ENCODE data around the gene ISG15. TPM values are rescaled to one million over a fixed set of nuclear protein-coding genes. Genes with fewer than 3 reads are reported as not detected.

The ISG15 gene
- total RNA-seq, 1 experiment from 2014 or later = 140 TPM

DNA sequence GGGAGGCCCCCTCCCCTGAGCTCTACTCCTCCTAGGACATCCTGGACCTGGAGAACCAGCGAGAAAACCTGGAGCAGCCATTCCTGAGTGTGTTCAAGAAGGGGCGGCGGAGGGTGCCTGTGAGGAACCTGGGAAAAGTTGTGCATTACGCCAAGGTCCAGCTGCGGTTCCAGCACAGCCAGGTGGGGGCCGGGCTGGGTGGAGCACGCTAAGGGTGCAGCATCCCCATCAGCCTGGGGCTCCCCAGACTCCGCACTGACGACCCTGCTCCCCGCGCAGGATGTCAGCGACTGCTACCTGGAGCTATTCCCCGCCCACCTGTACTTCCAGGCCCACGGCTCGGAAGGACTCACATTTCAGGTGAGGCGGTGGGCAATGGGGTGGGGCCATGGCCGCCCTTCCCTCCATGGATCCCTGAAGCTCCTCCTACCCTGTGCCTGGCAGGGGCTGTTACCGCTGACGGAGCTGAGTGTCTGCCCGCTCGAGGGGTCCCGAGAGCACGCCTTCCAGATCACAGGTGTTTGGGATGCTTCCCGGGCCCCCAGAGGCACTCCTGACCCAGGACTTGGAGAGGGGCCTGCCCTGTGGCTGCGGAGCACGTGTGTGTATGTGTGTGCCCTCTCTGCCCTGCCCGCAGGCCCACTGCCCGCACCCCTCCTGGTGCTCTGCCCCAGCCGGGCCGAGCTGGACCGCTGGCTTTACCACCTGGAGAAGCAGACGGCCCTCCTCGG lies 42.9 kb upstream of the ISG15 start:
- intact Hi-C loops (cut with micrococcal nuclease) = no loop called here
- Histone ChIP-seq H2AFZ (ENCODE audit: low read depth, low read length, poor library complexity, severe bottlenecking) (no peak overlapping the region), H3K9me3 (ENCODE audit: control insufficient read depth in 1 of 2, insufficient read depth in 1 of 2, low read depth in 1 of 2, low read length in 2 of 2) (no peaks in the 10 kb centered on the region; a peak in 1 of 4 replicates), H3K79me2 (ENCODE audit: insufficient read depth, low read length) (no peaks in the 10 kb centered on the region; the same call in 1 of the 2 replicates), H4K20me1 (ENCODE audit: insufficient read depth) (no peaks in the 10 kb centered on the region), H3K4me3 (replicated peaks in 1 of 2; ENCODE audit: low read depth in 1 of 2, low read length in 2 of 2) (no peak overlapping the region), H3K27ac (ENCODE audit: low read depth, low read length) (no peak overlapping the region), H3K4me1 (ENCODE audit: control insufficient read depth in 1 of 2, insufficient read depth in 2 of 2, low read length in 2 of 2) (peaks cover 16 to 35% of the 10 kb centered on the region in 2 experiments), H3K36me3 (ENCODE audit: control insufficient read depth in 1 of 2, insufficient read depth in 2 of 2, low read length in 2 of 2) (no peaks in the 10 kb centered on the region; a peak in 1 of 4 replicates), H3K4me2 (ENCODE audit: low read length) (no peak overlapping the region), H3K27me3 (ENCODE audit: insufficient read depth, low read length) (no peaks in the 10 kb centered on the region), H3K9me2 (ENCODE audit: insufficient read depth) (no peaks in the 10 kb centered on the region), H3K9ac (ENCODE audit: low read length) (no peak overlapping the region)
- no peak for DNase-seq (ENCODE audit: low read depth, low spot score)
- ChIA-PET POLR2A (no interaction called here), RAD21 (ENCODE audit: low non-redundant PET in 1 of 2, low total read pairs in 2 of 2, uncharacterized antibody in 2 of 2, unreplicated experiment in 2 of 2) (no interaction called here), CTCF (no interaction called here)
- TF ChIP-seq FOSL1 (IDR thresholded peaks at IDR 0.05; ENCODE audit: low read depth) (no peak), POLR2AphosphoS5 (IDR thresholded peaks at IDR 0.05; ENCODE audit: low read depth, low read length) (no peak), CBX3 (IDR thresholded peaks at IDR 0.05; ENCODE audit: low read depth) (no peak)
- ATAC-seq = no peak
- no TSS peak for BruUV-seq (replicated peaks)

- Histone ChIP-seq H2AFZ (ENCODE audit: low read depth, low read length, poor library complexity, severe bottlenecking) (no peak overlapping the region), H3K36me3 (ENCODE audit: control insufficient read depth in 1 of 2, insufficient read depth in 2 of 2, low read length in 2 of 2) (no peaks in the 10 kb centered on the region), H4K20me1 (ENCODE audit: insufficient read depth) (no peaks in the 10 kb centered on the region), H3K9ac (ENCODE audit: low read length) (no peak overlapping the region), H3K9me3 (ENCODE audit: control insufficient read depth in 1 of 2, insufficient read depth in 1 of 2, low read depth in 1 of 2, low read length in 2 of 2) (no peaks in the 10 kb centered on the region; a peak in 1 of 4 replicates), H3K4me2 (ENCODE audit: low read length) (no peak overlapping the region), H3K4me1 (ENCODE audit: control insufficient read depth in 1 of 2, insufficient read depth in 2 of 2, low read length in 2 of 2) (peaks cover 14 to 35% of the 10 kb centered on the region in 2 experiments), H3K27me3 (ENCODE audit: insufficient read depth, low read length) (no peaks in the 10 kb centered on the region), H3K79me2 (ENCODE audit: insufficient read depth, low read length) (no peaks in the 10 kb centered on the region; the same call in 1 of the 2 replicates), H3K4me3 (replicated peaks in 1 of 2; ENCODE audit: low read depth in 1 of 2, low read length in 2 of 2) (no peak overlapping the region), H3K9me2 (ENCODE audit: insufficient read depth) (no peaks in the 10 kb centered on the region), H3K27ac (ENCODE audit: low read depth, low read length) (no peak overlapping the region)
- CTCF ChIA-PET = no interaction called here
- DNase-seq (ENCODE audit: low read depth, low spot score) (no peak), ATAC-seq (no peak)
- no TSS peak for BruUV-seq (replicated peaks)
- TF ChIP-seq ZNF274 (IDR thresholded peaks at IDR 0.05; ENCODE audit: low read depth, low read length) (no peak), RAD21 (IDR thresholded peaks at IDR 0.05; ENCODE audit: low read depth) (no peak), TCF7L2 (IDR thresholded peaks at IDR 0.05; ENCODE audit: borderline replicate concordance, extremely low read depth, insufficient read depth, insufficient read length) (no peak), FOSL1 (IDR thresholded peaks at IDR 0.05; ENCODE audit: low read depth) (no peak), CTCF (IDR thresholded peaks at IDR 0.05 in 2 of 3, conservative IDR thresholded peaks at IDR 0.05 in 1 of 3; ENCODE audit: borderline replicate concordance in 1 of 3, insufficient read depth in 1 of 3, low read depth in 2 of 3, low read length in 2 of 3) (no peak), CBX3 (IDR thresholded peaks at IDR 0.05; ENCODE audit: low read depth) (no peak)
- POLR2A ChIA-PET = no interaction called here
- intact Hi-C loops (cut with micrococcal nuclease) = no loop called here
- RAD21 ChIA-PET (ENCODE audit: low non-redundant PET in 1 of 2, low total read pairs in 2 of 2, uncharacterized antibody in 2 of 2, unreplicated experiment in 2 of 2) = no interaction called here
Observed at GRCh38 chr1:970973-971730, 42.1 kb upstream of the ISG15 start.
